IPS-20b (cell line): Measurements from ENCODE around the gene SH2B2.

Source experiments
- H3K27ac ChIP-seq: one replicate; pipeline ENCODE4 v1.5.1; 2013; ENCODE audit warnings: low read length
- H3K27me3 ChIP-seq: 2 replicates; pipeline ENCODE4 v1.6.1; 2013; ENCODE audit warnings: mild to moderate bottlenecking, low read length, inconsistent platforms; ENCODE audit not compliant: insufficient read depth
- H3K36me3 ChIP-seq: 2 replicates; pipeline ENCODE4 v1.6.1; 2013; ENCODE audit warnings: low read depth, mild to moderate bottlenecking, inconsistent platforms, low read length, moderate library complexity; ENCODE audit not compliant: insufficient read depth
- H3K4me1 ChIP-seq: 2 replicates; pipeline ENCODE4 v1.6.1; 2013; ENCODE audit warnings: mild to moderate bottlenecking, control low read depth, inconsistent platforms, low read length, moderate library complexity; ENCODE audit not compliant: insufficient read depth
- H3K4me3 ChIP-seq: 2 replicates; pipeline ENCODE4 v1.5.1; 2013; ENCODE audit warnings: mild to moderate bottlenecking, low read length, inconsistent platforms
- H3K9ac ChIP-seq: 2 replicates; pipeline ENCODE4 v1.6.1; 2013; ENCODE audit warnings: low read depth, mild to moderate bottlenecking, inconsistent platforms, low read length, moderate library complexity
- H3K9me3 ChIP-seq: 2 replicates; pipeline ENCODE4 v1.6.1; 2013; ENCODE audit warnings: mild to moderate bottlenecking, low read depth, low read length, inconsistent platforms; ENCODE audit not compliant: insufficient read depth

Gene SH2B2

DNA sequence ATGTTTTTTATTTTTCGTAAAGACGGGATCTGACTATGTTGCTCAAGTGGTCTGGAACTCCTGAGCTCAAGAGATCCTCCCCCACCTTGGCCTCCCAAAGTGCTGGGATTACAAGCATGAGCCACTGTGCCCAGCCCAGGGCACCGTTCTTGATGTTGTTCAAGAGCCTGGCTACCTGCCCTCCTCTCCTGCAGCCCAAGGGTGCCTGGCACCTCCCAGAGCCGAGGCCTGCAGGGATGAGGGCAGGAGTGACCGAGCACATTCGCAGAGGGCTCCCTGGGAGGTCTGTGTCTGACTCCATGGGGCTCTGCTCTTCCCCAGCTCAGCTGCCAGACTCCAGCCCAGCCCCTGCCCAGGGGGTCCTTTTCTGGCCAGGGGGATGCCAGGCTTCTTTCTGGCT is 15.4 kb downstream of the SH2B2 start:
- peaks cover 5% of the 10 kb centered on the region; the same call in 1 of the 2 replicates for H3K4me1 ChIP-seq
- no peak overlapping the region for H3K27ac ChIP-seq
- H3K9me3 ChIP-seq, result no peaks in the 10 kb centered on the region
- no peak overlapping the region; the same call in 1 of the 2 replicates for H3K9ac ChIP-seq
- H3K4me3 ChIP-seq, result no peak overlapping the region
- peaks cover 12% of the 10 kb centered on the region for H3K27me3 ChIP-seq
- no peaks in the 10 kb centered on the region for H3K36me3 ChIP-seq

DNA sequence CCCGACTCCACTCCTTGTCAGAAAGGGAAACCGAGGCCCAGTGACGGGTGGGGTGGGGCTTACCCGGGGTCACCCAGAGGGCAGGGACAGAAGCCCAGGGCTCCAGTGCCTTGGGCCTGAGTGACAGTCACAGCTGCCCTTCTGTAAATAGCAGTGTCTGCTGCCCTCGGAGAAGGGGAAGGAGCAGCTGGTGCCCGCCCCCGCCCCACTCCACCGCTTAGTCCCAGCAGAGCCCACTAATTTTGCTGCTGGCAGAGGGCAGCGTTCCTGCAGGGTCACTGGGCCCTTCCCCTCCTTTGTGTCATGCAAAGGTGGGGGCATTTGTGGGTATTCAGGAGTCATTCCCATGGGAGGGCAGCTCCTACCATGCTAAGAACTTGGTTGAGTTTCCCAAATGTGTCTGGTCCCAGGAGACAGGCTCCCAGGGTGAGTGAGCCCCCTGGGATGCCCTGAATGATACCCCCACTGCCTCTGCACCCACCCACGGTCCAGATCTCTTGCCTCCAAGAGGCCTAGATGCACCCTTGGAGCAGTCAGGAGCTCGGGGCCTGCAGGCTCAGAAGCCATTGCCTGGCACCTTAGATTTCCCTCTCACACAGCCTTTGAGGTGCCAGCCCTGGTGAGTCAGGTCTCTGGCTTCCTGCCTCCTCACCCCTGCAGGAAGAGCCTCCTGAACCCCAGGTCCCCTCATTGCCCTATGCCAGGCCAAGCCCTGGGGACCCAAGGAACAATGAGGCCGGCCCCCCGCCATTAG is 17.2 kb downstream of the SH2B2 start:
- H3K27ac ChIP-seq, result no peak overlapping the region
- no peak overlapping the region for H3K9ac ChIP-seq
- peaks cover 12% of the 10 kb centered on the region for H3K27me3 ChIP-seq
- H3K4me1 ChIP-seq, result peaks cover 11% of the 10 kb centered on the region
- H3K4me3 ChIP-seq, result no peak overlapping the region
- no peaks in the 10 kb centered on the region for H3K36me3 ChIP-seq
- no peaks in the 10 kb centered on the region for H3K9me3 ChIP-seq

DNA sequence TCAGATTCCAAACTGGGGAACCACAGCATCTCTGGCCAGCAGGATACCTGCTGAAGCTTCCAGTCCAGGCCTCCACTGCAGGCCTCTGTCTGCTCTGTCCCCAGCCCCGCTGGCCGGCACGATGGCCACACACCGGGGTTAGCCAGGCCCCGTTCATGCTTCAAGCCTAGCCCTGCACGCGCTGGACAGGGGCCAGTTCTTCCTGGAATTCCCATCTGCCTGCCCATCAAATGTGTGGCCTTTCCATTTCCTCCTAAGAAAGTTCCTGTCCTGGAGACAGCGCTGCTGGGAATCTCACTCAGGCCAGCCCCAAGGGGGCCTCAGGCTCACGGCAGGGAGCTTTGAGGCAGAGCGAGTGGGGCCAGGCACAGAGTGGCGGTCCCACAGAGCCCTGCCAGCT is 18.0 kb downstream of the SH2B2 start:
- Histone ChIP-seq H3K9ac (no peak overlapping the region; the same call in 1 of the 2 replicates), H3K36me3 (no peaks in the 10 kb centered on the region; the same call in 1 of the 2 replicates), H3K9me3 (no peaks in the 10 kb centered on the region), H3K27ac (no peak overlapping the region), H3K4me3 (no peak overlapping the region), H3K27me3 (peaks cover 8% of the 10 kb centered on the region), H3K4me1 (peaks cover 11% of the 10 kb centered on the region)

DNA sequence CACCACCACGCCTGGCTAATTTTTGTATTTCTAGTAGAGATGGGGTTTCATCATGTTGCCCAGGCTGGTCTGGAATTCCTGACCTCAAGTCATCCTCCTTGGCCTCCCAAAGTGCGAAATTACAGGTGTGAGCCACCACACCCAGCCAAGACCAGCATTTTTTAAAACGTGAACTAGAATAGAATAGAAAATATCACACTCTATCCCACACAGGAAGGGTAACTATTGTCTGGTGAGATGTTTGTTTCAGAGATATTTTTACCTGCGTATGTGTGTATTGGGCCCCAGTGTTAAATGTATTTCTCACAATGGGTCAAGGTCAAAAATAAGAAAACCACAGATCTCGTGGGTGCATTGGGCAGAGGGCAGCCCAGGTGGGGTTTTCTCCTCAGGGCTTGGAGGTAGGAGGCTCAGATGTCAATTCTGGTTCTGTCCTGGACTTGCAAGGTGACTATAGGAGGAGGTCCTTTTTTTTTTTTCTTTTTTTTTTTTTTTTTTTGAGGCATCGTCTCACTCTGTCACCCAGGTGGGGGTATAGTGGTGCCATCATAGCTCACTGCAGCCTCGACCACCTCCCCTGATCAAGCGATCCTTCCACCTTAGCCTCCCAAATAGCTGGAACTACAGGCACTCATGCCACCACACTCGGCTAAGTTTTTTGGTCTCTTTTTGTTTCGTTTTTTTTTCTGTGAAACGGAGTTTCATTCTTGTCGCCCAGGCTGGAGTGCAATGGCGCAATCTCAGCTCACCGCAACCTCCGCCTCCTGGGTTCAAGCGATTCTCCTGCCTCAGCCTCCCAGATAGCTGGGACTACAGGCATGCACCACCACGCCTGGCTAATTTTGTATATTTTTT is 19.0 kb downstream of the SH2B2 start:
- Histone ChIP-seq H3K27ac (no peak overlapping the region), H3K4me1 (peaks cover 11% of the 10 kb centered on the region), H3K4me3 (no peak overlapping the region)

DNA sequence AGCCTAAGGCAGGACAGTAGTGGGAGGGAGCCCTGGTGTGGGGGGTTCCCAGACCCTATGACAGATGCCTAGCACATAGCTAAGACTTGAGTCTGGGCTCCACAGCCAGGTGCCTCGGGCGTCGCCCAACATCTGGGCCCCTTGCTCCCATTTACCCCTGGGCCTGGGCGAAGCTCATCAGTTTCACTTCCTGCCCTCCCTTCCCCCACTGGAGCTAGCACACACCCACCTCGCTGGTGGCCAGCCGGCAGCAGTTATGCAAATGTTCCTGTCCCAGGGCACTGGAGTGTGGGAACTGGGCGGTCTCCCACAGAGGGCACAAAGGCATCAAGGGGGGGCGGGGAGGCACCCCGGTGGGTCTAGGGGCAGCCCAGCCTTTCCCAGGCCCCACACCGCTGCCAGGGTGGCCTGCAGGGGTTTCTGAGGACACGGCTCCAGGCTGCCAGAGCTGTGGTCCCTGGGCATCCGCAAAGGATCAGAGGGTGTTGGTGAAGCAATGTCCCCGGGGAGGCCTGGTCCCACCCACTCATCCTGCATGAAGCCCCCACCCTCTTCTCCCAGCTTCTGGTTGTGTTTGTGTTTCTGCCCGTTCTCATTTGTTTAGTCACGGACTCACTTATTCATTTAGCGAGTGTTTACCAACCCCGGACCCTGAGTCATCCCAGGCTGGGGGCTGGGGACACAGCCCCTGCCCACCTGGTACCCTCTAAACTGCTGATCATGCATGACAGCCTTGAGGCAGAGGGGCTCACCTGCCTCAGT is 20.4 kb downstream of the SH2B2 start:
- peaks cover 11% of the 10 kb centered on the region for H3K4me1 ChIP-seq
- no peak overlapping the region for H3K27ac ChIP-seq
- no peaks in the 10 kb centered on the region; the same call in 1 of the 2 replicates for H3K36me3 ChIP-seq
- H3K9me3 ChIP-seq, result no peaks in the 10 kb centered on the region
- H3K4me3 ChIP-seq, result no peak overlapping the region; the same call in 1 of the 2 replicates
- no peak overlapping the region; the same call in 1 of the 2 replicates for H3K9ac ChIP-seq
- no peaks in the 10 kb centered on the region for H3K27me3 ChIP-seq

More for the DNA sequence above, 19.0 kb downstream of the SH2B2 start:
- H3K9me3 ChIP-seq, result no peaks in the 10 kb centered on the region
- H3K27me3 ChIP-seq, result no peaks in the 10 kb centered on the region
- no peak overlapping the region for H3K9ac ChIP-seq
- H3K36me3 ChIP-seq, result no peaks in the 10 kb centered on the region; the same call in 1 of the 2 replicates

DNA sequence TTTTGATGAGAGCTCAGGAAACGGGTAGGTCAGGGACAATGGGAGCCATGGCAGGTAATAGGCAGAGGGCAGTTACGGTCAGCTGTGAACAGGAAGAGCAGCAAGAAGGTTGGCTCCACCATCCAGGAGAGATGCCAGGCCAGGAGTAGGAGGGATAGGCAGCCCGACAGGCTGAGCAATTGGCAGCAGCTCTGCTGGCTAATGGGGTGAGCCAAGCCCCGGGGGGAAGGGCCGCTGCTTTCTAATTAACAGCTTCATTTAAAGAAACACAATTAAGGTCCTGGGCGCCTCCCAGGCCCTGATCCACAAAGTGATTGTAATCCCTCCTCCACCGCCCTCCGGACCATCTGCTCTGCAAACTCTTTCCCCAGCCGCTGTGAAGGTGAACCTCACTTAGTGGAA is 23.7 kb downstream of the SH2B2 start:
- H3K9me3 ChIP-seq, result no peaks in the 10 kb centered on the region
- no peaks in the 10 kb centered on the region; the same call in 1 of the 2 replicates for H3K36me3 ChIP-seq
- no peak overlapping the region for H3K27ac ChIP-seq
- H3K27me3 ChIP-seq, result no peaks in the 10 kb centered on the region
- H3K9ac ChIP-seq, result no peak overlapping the region
- no peak overlapping the region for H3K4me3 ChIP-seq
- H3K4me1 ChIP-seq, result peaks cover 11% of the 10 kb centered on the region

DNA sequence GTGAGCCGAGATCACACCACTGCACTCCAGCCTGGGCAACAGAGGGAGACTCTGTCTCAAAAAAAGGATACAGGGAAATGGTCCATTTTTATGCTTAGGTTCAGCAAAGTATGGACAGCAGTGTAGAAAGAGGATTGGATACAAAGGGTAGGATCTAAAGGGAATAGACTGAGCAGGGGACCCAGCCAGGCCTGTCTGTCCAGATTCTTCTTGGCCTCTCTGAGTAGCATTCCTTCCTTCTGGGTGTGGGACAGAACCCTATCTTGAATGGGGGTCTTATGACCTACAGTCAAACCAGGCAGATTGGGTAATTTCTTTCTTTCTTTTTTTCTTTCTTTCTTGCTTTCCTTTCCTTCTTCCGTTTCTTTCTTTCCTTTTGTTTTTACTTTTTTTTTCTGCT is 25.6 kb downstream of the SH2B2 start:
- Histone ChIP-seq H3K4me1 (peaks cover 3% of the 10 kb centered on the region), H3K9ac (no peak overlapping the region), H3K27me3 (no peaks in the 10 kb centered on the region), H3K9me3 (no peaks in the 10 kb centered on the region), H3K27ac (no peak overlapping the region), H3K36me3 (no peaks in the 10 kb centered on the region; the same call in 1 of the 2 replicates), H3K4me3 (no peak overlapping the region)

DNA sequence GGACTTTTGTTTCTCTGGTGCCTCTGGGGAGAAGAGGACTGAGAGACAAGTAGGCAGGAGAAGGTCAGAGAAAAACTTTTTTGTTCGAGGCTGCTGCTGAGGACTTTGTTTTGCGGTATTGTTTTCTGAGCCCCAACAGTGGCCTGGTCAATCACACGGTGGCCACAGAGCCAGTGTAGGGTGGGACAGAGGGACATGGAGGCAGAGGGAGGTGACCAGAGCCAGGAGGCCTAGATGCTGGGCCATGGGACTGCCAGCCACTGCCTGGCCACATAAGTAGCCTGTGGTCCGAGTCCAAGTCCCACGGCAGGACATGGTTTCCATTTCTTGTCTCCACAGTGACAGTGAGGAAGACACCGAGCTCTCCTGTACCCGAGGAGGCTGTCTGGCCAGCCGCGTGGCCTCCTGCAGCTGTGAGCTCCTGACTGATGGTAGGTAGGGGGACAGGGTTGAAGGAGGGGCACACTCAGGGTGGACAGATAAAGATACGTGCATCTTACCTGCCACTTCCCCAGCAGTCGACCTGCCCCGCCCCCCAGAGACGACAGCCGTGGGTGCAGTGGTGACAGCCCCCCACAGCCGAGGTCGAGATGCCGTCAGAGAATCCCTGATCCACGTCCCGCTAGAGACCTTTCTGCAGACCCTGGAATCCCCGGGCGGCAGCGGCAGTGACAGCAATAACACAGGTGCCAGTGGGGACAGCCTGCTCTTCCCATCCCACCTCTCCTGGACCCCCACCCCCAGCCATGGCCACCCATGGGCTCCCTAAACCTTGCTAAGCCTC is 27.5 kb downstream of the SH2B2 start:
- H3K4me1 ChIP-seq, result no peaks in the 10 kb centered on the region
- H3K27ac ChIP-seq, result no peak overlapping the region
- H3K27me3 ChIP-seq, result no peaks in the 10 kb centered on the region
- no peaks in the 10 kb centered on the region for H3K36me3 ChIP-seq
- H3K9ac ChIP-seq, result no peak overlapping the region
- no peaks in the 10 kb centered on the region for H3K9me3 ChIP-seq
- no peak overlapping the region for H3K4me3 ChIP-seq

DNA sequence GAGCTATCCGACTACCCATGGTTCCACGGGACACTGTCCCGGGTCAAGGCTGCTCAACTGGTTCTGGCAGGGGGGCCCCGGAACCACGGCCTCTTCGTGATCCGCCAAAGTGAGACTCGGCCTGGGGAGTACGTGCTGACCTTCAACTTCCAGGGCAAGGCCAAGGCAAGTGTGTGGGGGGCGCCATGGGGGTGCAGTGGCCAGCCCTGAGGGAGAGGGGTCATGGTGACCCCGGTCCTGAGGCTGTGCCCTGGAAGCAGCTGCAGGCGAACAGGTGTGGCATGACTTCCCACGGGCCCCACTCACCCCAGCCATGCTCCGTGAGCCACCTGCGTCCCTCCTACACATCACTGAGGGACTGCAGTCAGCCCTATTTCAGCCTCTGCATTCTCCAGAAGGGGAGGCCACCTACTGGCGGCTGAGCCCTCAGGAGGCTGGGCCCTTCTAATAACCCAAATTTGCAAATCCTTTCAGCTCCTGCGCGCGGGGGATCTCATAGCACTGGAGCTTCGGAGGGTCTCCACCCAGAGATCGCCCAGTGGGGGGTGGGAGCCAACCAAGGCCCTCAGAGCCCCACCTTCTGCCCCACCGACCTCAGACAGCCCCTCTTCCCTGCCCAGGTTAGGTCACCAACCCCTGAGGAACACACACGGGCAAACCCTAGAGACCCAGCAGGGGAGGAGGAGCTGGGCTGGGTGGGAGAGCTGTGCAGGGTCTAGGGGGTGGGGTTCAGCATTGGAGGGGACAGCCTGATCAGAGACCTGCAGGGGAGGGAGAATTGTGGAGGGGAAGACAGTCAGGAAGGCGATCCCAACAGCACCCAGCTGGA is 30.8 kb downstream of the SH2B2 start:
- Histone ChIP-seq H3K27ac (no peak overlapping the region), H3K4me3 (no peak overlapping the region), H3K4me1 (peaks cover 2% of the 10 kb centered on the region; the same call in 1 of the 2 replicates), H3K9ac (no peak overlapping the region), H3K27me3 (peaks cover 10% of the 10 kb centered on the region), H3K36me3 (no peaks in the 10 kb centered on the region), H3K9me3 (no peaks in the 10 kb centered on the region)

DNA sequence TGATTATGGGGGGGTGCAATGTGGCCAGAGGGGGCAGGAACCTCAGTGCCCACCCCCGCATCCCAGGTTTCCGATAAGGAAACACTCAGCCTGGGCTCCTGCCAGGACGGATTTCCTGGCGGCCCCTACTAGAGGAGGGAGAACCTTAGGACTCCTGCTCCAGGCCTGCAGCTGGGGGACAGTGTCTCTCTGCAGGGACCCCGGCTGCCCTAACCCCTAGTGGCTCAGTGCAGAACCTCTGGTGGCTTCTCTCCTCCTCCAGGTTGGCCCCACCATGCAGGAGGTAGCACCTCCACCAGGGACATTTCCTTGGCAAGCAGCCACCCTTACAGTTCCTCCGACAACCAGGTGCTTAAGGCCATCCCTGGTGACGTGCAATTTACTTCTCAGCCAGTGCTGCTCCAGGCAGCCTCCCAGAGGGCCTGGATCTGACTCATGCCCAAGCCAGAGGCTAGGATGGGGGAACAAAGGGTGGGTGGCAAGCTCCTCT is 31.9 kb downstream of the SH2B2 start:
- peaks cover 17% of the 10 kb centered on the region for H3K27me3 ChIP-seq
- no peak overlapping the region for H3K27ac ChIP-seq
- H3K9ac ChIP-seq, result no peak overlapping the region
- no peaks in the 10 kb centered on the region for H3K9me3 ChIP-seq
- no peak overlapping the region for H3K4me3 ChIP-seq
- peaks cover 2% of the 10 kb centered on the region; the same call in 1 of the 2 replicates for H3K4me1 ChIP-seq
- no peaks in the 10 kb centered on the region for H3K36me3 ChIP-seq
